Tibial artery (tissue), 4 donors: ENCODE results near the gene PCSK9.
"Not testable (repeated sequence)": the region's sequence is repeated elsewhere in the genome, so short reads cannot be mapped to it uniquely, and the experiment has no call there.

Source experiments
- DNase-seq, 2 donors: peaks; one replicate each; pipeline ENCODE4 v3.0.0-alpha.2; 2019
- H3K27ac ChIP-seq, 2 donors: fragments of 200-600 bp; sonication (generic) in 1 of 2; 1 replicate in 1 of 2; 2 replicates in 1 of 2; pipeline ENCODE4 v1.5.1; 2018 to 2019; ENCODE audit warnings: mild to moderate bottlenecking in 1 of 2
- H3K27me3 ChIP-seq, 2 donors: fragments of 200-600 bp; sonication (generic) in 1 of 2; one replicate each; pipeline versions ENCODE4 v1.5.1 to v1.6.0; 2016 to 2019
- H3K36me3 ChIP-seq, 3 donors: fragments of 200-600 bp; sonication (generic) in 2 of 3; one replicate each; pipeline ENCODE4 v1.5.1; 2016 to 2019; ENCODE audit warnings: mild to moderate bottlenecking in 2 of 3
- H3K4me1 ChIP-seq, 4 donors: fragments of 200-600 bp; sonication (generic) in 2 of 4; 1 replicate in 3 of 4; 2 replicates in 1 of 4; pipeline ENCODE4 v1.5.1; 2016 to 2019
- H3K4me3 ChIP-seq, 2 donors: fragments of 200-600 bp; sonication (generic) in 1 of 2; 1 replicate in 1 of 2; 2 replicates in 1 of 2; pipeline ENCODE4 v1.5.1; 2018 to 2019; ENCODE audit warnings: mild to moderate bottlenecking in 2 of 2
- H3K9me3 ChIP-seq, 3 donors: fragments of 200-600 bp; sonication (generic) in 1 of 3; one replicate each; pipeline ENCODE4 v1.5.1; 2016 to 2019
- intact Hi-C: fragments of 100-400 bp; cut with DNase I; formaldehyde crosslinking; loops from one replicate; pipeline ENCODE4 v1.15.0; 2023; ENCODE audit warnings: low total_unique reads
- TF ChIP-seq, protein P1 (sequence below), 2 experiments: fragments of 200-600 bp in 1 of 2; fragments of 450-650 bp in 1 of 2; IDR thresholded peaks; one replicate each; pipeline ENCODE4 v1.5.1; 2017 to 2019; ENCODE audit warnings: antibody characterized with exemption in 2 of 2, mild to moderate bottlenecking in 1 of 2, moderate library complexity in 1 of 2

The PCSK9 gene

DNA sequence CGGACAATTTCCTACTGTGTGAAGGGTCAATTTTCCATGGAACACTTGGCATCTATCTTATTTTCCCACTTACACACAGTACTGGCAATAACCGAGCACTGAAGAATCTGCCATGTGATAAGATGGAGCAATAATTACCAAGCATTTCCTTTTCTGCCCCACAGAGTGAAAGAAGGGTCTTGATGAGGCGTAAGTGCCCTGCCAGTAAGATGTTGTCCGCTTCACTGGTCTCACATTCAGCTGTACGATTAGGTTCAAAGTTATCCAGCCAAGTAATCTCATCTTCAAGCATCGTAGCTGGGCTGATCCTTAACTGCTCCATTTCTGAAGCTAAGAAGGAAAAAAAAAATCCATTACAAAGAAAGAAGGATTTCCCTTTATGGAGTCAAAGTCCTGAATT, 67.8 kb downstream of the PCSK9 start:
- Histone ChIP-seq H3K27me3 (no peaks in the 10 kb centered on the region), H3K9me3 (no peaks in the 10 kb centered on the region), H3K36me3 (peaks cover 78 to 80% (median 78%) of the 10 kb centered on the region in 3 donors), H3K27ac (no peak overlapping the region), H3K4me3 (no peak overlapping the region), H3K4me1 (no peaks in the 10 kb centered on the region)
- no peak for DNase-seq
- TF ChIP-seq, protein P1, sequence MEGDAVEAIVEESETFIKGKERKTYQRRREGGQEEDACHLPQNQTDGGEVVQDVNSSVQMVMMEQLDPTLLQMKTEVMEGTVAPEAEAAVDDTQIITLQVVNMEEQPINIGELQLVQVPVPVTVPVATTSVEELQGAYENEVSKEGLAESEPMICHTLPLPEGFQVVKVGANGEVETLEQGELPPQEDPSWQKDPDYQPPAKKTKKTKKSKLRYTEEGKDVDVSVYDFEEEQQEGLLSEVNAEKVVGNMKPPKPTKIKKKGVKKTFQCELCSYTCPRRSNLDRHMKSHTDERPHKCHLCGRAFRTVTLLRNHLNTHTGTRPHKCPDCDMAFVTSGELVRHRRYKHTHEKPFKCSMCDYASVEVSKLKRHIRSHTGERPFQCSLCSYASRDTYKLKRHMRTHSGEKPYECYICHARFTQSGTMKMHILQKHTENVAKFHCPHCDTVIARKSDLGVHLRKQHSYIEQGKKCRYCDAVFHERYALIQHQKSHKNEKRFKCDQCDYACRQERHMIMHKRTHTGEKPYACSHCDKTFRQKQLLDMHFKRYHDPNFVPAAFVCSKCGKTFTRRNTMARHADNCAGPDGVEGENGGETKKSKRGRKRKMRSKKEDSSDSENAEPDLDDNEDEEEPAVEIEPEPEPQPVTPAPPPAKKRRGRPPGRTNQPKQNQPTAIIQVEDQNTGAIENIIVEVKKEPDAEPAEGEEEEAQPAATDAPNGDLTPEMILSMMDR (IDR thresholded peaks at IDR 0.05): no peak
- intact Hi-C loops: no loop called here

DNA sequence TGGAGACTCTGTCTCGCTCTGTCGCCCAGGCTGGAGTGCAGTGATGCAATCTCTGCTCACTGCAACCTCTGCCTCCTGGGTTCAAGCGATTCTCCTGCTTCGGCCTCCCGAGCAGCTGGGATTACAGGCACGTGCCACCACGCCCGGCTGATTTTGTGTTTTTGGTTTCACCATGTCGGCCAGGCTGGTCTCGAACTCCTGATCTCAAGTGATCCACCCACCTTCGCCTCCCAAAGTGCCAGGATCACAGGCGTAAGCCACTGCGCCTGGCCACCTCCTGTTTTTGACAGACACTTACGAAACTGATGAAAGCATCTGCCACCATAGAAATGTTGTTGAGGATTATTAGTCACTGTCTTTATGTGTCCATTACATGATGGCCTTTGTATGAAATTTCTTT, 69.7 kb downstream of the PCSK9 start:
- H3K4me3 ChIP-seq, H3K27me3 ChIP-seq, H3K9me3 ChIP-seq, H3K4me1 ChIP-seq, H3K27ac ChIP-seq, intact Hi-C loops, DNase-seq: not testable (repeated sequence)
- peaks cover 78 to 80% (median 79%) of the 10 kb centered on the region in 3 donors for H3K36me3 ChIP-seq
